NCI-H748 (cell line): Measurements from ENCODE around the gene TGFB2.

Experiments used
- DNase-seq: peaks from one replicate; lab custom pipeline; 2025; ENCODE audit not compliant: unreplicated experiment; lab: John Stamatoyannopoulos, UW

Gene TGFB2

DNA sequence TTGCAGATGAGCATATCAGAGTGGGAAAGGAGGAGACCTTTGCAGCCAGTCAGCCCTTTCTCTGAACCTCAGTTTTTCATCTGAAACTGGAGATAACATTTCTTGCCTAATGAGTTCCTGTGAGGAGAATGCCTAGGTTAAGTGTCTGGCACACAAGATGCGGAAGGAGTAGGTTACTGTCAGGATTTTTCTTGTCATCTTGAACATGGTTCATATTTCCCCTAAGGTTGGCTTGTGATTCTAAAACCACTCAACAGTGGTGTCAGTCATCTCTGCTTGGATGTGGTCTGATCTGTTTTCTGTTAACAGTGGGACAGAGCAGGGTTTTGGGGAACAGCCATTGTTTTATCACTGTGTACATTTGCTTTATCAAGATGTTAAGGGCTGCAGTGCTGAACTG is 70.6 kb downstream of the TGFB2 start:
- no peak for DNase-seq

DNA sequence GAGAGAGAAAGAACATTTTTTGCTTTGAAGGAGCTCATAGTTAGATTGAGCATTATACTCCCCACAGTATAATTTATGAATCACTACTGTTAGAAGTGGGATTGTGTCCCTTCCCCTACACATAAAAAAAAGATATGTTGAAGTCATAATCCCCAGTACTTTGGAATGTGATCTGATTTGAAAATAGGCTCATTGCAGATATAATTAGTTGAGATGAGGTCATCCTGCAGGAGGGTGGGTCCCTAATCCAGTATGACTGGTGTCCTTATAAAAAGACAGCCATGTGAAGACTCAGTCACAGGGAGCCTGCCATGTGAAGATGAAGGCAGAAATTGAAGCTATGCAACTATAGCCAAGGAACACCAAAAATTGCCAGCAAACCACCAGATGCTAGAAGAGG is 76.4 kb downstream of the TGFB2 start:
- DNase-seq: no peak

DNA sequence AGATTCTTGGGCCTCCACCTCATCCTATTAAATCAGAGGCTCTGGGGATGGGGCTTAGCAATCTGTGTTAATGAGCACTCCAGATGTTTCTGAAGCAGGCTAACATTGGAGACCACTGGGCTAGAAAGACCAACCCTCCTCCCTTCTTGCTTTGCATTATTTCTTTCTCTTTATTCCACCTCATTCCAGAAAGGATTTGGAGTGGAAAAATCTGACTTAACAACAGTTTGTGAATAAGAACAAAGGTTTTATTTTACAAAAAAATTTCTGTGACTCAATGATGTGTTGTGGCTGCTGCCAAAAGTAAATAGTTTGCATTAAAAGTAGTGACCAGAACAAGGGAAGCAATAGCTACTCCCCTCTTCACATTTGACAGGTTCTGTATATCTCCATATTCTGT is 79.4 kb downstream of the TGFB2 start:
- DNase-seq: no peak

DNA sequence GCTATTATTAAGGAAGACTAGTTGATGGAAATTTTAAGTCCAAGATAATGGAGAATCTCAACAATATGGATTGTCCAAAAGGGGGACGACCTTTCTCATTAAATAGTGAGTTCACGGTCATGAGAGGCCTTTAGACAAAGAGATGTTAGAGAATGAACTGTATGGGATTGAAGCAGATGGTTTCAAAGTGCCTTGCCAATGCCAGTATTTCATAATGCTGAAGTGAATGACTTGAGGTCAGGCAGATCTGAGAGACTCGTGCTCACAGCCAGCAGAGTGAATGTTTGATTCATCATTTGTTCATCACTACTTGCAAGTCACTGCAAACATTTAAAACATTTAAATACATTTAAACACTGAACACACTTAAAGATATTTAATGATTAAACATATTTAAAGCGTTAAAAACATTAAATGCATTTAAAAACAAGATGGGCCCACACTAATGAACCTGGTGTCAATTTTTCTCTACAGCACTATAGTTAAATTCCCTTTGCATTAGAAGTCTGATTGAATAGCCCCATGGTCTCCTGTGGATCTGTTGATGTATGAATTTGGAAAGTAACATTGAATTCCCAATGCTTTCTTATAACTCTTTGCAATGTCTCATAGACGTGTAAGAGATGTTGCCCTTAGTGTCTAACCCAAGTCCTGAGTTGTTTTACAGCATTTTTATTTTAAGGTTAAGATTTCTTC is 80.7 kb downstream of the TGFB2 start:
- DNase-seq: peak; percentile 4

DNA sequence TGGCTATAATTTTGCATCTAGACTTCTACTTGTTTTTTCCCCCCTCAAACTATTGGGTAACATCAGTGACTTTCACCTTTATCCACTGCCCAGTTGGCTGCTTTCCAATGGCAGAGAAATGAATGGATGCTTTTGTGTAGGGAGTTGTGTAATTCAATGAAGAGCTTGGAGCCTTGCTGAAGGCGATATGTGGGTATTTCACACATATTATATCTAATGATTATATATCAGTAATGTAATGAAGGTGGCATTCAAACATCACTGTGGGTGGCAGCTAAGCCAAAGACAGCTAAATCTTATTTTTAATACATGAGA is 81.2 kb downstream of the TGFB2 start:
- DNase-seq: peak; percentile 38

DNA sequence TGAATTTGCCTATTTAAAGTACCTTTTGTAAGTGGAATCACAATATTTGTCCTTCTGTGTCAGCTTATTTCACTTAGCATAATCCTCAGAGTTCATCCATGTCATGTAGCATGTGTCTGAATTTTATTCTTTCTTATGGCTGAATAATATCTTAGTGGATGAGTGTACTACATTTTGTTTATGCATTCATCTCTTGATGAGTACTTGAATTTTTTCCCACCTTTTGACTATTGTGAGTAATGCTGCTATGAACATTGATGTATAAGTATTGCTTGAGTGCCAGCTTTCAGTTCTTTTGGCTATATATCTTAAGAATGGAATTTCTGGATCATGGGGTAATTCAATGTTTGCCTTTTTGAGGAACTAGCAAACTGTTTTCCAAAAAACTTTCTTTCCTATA is 84.2 kb downstream of the TGFB2 start:
- no peak for DNase-seq

DNA sequence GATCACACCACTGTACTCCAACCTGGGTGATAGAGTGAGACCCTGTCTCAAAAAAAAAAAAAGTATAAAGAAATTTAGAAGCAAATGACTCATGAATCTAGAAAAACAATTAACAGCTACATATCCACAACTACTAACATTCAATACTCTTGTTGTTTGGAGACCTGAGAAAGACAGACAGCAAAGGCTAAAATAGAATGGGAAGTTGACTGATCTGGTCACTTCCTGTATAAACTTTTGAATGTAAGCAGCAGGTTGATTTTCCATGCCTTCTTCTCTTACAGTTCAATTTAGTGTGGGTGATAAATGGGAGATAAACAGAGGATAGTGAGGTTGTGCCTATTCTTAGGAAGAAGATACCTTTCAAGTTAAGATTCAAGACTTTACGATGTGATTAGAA is 85.2 kb downstream of the TGFB2 start:
- DNase-seq: no peak

DNA sequence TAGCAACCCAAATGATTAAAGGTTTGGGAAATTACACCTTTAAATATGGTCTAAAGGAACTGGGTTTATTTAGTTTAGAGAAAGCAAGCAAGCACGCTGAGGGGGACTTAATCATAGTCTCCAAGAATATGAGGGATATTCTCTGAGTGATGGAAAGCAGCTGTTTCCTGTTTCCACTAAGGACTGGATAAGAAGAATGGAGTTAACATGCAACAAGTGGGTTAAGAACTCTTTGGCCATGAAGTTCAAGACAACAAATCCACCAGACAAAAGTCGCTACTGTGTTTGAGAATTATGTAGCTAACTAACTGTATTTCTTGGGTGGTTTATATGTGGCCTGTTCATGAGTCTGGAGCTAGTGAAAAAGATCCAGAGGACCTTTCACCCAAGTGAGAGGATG is 85.7 kb downstream of the TGFB2 start:
- DNase-seq: no peak

DNA sequence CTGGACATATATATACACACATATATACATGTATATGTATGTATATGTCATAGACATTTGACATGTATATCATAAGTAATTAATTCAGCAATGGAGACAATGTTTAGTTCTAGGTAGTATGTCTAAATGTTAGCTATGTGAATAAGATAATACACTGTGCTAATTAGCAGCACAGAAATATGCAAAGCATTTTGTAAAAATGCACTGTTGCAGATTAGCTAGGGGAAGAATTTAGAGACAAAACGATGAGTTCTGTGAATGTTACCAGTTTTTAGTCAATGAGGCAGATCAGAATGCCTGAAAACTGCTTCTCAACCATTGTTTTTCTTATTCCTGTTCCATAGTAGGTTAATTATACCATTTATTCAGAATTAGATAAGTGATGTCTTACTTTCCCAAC is 86.3 kb downstream of the TGFB2 start:
- no peak for DNase-seq

DNA sequence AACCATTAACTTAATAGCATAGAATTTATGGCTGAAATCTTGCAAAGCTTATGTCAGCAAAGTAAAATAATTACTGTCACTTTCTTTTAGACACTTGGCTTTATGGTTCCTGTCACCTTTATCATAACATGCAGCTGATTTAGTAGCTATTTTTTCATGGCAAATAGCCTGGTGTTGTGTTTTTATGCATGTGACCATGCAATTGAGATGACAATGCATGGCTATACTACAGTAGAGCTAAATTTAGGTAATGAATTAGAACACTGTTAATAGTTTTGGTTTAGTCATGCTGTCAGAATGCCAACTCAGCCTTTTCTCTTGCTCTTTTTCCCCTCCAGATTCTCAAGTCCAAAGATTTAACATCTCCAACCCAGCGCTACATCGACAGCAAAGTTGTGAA is 88.6 kb downstream of the TGFB2 start:
- no peak for DNase-seq

DNA sequence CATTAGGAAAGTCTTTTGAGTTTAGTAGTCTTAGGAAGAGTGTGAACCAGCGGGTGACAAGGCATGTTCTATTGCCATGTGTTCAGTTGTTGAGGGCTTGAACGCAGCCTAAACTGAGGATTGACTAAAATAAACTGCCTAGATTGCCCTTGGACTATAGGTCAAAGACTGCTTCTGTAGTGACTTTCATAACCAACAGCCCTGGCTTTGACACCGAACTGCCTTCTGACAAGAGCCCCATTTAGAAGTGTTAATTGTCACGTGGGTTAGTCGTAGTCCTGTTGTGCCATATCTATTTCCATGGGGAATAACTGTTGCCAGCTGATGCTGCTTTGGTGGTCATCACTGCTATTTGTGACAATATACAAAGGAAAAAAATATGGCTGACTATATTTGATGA is 90.4 kb downstream of the TGFB2 start:
- no peak for DNase-seq

DNA sequence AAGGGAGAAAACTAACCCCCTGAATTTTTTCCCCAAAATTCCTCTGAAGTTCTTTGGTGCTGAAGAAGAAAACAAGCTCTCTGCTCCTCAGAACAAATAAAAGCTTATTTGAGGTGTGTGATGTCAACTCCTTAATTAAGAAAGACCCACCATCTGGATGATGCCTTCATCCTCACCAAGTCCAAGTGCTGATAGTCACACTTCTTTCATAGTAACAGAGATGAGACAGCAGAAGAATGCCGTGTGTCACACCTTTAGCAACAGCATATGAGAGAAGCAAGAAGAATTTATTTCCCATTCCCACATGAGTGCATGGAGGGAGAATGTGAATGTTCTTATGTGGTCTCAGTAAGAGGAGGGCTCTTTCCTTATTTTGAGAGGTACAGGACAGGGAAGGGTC is 91.2 kb downstream of the TGFB2 start:
- DNase-seq: no peak

DNA sequence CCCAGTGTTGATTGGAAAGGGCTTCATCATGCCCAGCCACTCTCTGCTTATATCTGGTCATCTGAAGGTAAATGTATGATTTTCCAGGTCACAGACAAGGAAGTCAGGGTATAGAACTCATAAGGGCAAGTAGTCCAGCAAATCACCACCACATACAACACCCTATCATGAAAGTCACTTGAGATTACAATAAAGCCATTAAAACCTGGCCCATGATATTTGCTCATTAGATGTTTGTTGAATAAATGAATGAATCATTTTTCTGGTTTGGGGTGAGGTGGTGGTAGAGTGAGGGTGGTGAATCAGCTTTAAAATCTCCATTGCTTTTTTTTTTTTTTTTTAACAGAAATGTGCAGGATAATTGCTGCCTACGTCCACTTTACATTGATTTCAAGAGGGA is 91.9 kb downstream of the TGFB2 start:
- no peak for DNase-seq

DNA sequence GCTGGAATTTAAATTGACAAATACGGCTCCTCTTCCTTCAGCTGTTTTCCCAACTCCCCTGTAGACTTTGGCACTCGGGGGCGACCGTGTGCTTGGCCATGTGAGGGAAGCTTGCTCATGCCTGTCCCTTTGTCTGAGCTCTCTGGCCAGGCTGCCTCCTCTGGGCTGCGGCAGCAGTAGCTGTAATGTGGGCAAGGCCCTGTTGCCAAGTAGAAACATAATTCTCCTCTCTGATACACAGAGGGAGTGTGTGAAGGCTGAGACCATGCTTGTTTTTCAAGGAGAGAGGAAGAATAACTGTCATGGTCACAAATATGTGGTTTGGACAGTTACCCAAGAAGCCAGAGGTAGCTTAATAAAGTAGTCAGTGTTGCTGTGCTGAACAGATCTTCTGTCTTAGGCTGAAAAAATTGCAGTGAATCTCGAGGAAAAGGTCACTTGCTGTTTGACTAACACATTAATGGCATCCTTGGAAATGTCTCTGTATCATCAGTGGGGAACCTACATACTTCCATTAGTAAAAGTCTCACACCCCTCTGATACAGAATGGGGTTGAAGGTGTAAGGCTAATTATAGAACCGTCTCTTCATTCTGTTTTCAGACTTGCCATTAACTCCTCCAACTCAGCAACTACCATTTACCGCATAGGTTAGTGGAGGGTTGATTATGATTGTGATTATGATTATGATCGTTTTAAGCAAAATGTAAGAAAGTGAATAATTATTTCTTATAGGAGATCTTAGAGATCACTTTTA is 94.6 kb downstream of the TGFB2 start:
- no peak for DNase-seq

DNA sequence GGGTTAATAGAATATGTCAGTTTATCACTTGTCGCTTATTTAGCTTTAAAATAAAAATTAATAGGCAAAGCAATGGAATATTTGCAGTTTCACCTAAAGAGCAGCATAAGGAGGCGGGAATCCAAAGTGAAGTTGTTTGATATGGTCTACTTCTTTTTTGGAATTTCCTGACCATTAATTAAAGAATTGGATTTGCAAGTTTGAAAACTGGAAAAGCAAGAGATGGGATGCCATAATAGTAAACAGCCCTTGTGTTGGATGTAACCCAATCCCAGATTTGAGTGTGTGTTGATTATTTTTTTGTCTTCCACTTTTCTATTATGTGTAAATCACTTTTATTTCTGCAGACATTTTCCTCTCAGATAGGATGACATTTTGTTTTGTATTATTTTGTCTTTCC is 98.1 kb downstream of the TGFB2 start:
- no peak for DNase-seq

DNA sequence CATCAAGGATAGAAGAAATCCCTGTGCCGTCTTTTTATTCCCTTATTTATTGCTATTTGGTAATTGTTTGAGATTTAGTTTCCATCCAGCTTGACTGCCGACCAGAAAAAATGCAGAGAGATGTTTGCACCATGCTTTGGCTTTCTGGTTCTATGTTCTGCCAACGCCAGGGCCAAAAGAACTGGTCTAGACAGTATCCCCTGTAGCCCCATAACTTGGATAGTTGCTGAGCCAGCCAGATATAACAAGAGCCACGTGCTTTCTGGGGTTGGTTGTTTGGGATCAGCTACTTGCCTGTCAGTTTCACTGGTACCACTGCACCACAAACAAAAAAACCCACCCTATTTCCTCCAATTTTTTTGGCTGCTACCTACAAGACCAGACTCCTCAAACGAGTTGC is 99.0 kb downstream of the TGFB2 start:
- no peak for DNase-seq

DNA sequence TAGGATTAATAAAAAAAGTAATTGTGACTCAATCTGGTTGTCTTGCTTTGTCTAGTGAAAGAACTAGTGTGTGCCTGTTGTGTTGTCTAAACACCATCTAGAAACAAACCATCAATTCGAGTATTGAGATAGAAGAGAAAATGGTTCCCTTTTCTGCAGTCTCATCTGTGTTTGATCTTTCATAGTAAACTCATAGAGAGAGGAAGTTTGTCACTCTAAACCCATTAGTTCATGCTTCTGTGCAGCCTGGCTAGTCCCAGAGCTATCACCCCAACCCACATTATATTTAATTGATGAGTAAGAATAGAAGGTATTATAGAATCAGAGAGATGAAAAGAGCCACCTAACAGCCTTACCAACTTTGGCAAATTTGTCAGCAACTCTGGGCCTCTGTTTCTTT is 99.5 kb downstream of the TGFB2 start:
- no peak for DNase-seq

DNA sequence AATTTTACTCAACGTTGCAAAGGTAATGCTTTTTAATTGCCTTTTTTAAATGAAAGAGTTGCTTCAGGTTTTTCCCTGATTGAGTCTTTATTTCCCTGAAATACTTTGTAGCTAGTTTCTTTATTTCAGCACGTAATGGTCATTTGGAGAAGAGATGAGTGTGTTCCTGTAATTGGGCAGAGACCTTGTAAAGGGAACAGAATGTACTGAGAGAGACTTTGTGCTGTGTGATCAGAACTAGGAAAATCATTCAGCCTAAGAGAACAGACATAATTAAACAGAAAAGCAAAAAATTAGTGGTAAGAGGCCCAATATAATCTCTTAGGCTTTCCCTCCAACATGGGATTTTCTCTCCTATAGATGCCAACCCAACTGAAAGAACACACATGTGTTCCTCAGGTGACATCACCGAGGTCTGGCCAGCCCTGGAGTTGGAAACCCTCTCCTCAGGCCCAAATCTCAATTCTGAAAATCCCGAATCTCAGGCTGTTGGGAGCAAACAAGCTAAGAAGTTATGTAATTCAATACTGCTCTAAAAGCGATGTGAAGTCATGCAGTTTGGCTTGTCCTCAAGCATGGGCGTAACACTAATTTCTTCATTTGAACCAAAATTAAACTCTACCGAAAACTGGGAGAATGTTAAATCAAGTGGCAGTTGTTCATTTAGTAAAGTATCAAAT is 102.0 kb downstream of the TGFB2 start:
- DNase-seq: no peak

DNA sequence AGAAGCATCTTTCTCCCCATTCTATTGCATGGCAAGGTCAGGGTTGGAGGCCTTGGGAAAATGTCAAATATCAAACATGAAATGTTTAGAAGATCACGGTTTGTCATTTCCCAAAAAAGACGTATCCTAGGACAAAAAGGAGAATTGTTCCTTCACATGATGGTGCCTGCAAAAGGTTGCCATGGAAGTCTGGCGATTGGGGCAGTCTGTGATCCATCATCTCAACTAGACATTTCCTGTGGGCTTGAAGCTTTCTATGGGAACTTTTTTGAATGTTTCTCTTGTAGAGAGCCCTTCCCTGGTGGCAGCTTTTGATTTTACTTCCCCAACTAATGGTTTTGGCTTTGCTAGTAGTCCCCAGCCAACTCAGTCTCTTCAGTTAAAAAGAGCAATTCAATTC is 106.3 kb downstream of the TGFB2 start:
- peak; percentile 28 for DNase-seq

DNA sequence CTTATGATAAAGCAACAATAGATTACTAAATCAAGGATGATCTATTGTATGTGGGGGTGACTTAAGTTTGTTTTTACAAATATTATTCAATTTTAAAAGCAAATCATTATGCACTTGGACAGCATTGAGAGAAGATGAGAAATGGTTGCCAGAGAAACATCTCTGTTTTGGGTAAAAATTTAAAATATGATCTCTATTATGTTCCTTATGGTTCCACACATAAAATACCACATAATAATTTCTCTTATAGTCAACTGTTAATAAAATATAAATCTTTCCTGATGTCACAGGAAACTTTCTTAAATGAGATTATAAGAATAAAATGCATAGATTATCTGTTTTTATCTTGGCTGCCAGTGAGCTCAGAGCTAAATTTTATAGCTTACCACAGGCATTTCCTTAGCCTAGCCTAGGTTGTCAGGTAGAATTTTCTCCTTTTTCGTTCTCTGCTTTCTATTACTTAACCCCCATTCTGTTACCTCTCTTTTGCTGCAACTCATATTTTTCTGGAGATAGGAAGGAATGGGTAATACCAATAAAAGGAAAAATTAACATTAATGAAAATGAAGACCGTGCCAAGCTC is 109.7 kb downstream of the TGFB2 start:
- no peak for DNase-seq

DNA sequence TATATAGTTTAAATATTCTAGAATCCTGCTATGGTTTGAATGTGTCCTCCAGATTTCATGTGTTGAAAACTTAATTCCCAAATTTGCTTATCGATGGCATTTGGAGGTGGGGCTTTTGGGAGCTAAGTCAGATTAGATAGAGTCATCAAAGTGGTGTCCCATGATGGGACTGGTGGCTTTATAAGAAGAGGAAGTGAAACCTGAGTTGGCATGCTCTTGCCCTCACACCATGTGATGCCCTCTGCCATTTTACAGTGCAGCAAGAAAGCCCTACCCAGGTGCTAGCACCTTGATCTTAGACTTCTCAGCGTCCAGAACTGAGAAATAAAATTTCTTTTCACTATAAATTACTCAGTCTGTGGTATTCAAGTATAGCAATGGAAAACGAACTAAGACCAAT is 111.3 kb downstream of the TGFB2 start:
- no peak for DNase-seq

DNA sequence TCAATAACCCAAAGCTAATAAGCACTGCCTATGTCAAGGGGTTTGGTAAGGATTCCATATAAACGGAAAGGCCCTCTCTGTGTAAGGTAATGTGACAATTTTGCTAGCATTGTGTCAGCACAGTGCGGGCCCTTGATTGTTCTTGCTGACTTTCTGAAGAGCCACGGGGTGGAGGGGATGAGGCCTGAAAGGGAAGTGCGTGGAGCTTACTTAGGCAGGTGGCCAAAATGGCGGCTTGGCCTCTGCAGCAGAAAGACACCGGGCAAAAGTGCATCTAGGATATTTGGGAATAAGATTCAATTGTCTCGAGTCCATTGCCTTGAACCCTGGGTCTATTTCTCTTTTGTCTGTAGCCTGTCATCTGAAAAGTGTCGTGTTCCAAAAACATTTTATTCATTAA is 114.3 kb downstream of the TGFB2 start:
- no peak for DNase-seq
